Ovary (tissue), 3 donors: ENCODE data around the gene TLNRD1.

ENCODE experiments used
- CTCF ChIP-seq, 3 donors: fragments of 450-650 bp in 2 of 3; fragments of 200-600 bp in 1 of 3; IDR thresholded peaks; one replicate each; pipeline versions ENCODE4 v1.5.1 to v1.8.0; 2016 to 2022; ENCODE audit warnings: antibody characterized with exemption in 3 of 3, mild to moderate bottlenecking in 1 of 3
- EP300 ChIP-seq: sonication (generic); formaldehyde crosslinking; IDR thresholded peaks from one replicate; pipeline ENCODE4 v1.6.1; 2017; ENCODE audit warnings: antibody characterized with exemption
- POLR2A ChIP-seq: fragments of 450-650 bp; IDR thresholded peaks from one replicate; pipeline ENCODE4 v1.6.1; 2017; ENCODE audit warnings: antibody characterized with exemption, mild to moderate bottlenecking, moderate library complexity
- donor health status: DM: no; HTN: no; CAD: no.

- no peak for TF ChIP-seq CTCF (IDR thresholded peaks at IDR 0.05)
- TF ChIP-seq EP300: no peak
- no peak for TF ChIP-seq POLR2A
These were observed 1.2 kb downstream of the TLNRD1 start for GRCh38 chr15:81002009-81002330.
